Measurements from ENCODE around the gene RNU6-1.

Gene RNU6-1

DNA sequence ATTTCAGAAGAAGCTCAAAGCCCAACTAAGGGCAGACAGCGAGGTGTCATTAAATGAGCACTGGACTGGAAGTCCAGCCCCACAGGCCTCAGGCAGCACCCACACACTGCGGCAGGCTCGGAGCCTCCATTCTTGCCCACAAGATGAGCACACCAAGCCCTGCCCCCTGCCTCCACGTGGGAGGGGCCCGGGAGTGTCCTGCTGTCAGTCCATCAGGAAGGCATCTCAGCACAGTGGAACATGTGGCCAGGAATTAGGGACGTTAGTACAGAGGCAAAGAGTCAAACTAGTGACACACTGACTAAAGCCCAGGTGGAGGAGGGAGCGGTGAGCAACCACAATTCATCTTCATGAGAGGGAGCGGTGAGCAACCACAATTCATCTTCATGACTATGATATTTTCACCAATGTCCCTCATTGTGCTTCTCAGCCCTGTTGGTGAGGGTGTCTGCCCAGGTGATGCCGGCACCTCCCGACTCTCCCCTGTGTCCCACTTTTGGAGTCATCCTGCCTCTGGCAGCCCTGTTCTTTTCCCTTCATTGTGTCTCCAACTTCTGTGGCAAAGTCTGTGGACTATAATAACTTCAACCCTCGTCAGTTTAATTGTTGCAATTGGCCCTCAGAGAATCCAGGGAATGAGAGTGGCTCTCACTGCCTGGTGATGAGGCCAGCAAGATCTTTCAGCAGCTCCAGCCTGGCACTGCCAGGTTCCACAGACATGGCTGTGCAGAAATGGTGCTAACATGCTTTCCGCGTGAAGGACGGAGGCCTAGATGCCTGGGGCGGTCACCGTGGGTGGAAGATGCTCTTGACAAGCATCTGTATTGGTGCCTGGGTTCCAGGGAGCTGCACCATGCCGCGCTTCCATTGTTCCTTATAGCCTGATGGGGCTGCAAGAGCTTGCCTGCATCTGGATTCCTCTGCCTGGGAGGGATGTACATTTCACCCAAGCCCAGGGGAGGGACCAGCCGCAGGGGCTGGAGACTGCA lies 37.6 kb downstream of the RNU6-1 start:
- ATAC-seq, result no peak

DNA sequence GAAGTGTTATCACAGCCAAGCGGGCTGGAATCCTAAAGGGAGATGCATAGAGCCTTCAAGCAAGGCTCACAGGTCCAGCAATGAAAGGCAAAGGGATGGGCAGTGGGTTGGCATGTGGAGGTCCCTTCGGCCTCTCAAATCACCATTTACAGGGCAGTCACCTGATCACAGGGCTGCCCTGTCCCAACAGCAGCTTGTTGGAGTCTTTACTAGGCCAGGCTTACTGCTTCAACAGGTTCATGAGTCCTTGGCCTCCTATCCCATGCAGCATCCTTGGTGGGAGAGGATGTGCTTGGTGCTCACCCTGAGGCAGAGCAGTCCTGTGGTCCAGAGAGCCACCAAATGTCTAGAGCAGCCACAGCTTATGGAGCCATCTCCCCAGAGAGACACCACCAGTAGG lies 38.7 kb downstream of the RNU6-1 start:
- ATAC-seq, result no peak
- TF ChIP-seq RARB (CRISPR knock-in tag; IDR thresholded peaks at IDR 0.05), result no peak

More for the DNA sequence above, 37.6 kb downstream of the RNU6-1 start:
- TF ChIP-seq ESRRG (CRISPR knock-in tag; IDR thresholded peaks at IDR 0.05) (no peak), ZC3H10 (CRISPR knock-in tag; IDR thresholded peaks at IDR 0.05) (no peak), ZFP3 (CRISPR knock-in tag; IDR thresholded peaks at IDR 0.05) (no peak), ZNF70 (CRISPR knock-in tag; IDR thresholded peaks at IDR 0.05) (no peak), ZFP30 (CRISPR knock-in tag; IDR thresholded peaks at IDR 0.05) (no peak), BACH2 (CRISPR knock-in tag; IDR thresholded peaks at IDR 0.05; ENCODE audit: borderline replicate concordance) (no peak), ARNTL (CRISPR knock-in tag; IDR thresholded peaks at IDR 0.05; ENCODE audit: borderline replicate concordance, low read depth) (no peak), GLIS3 (CRISPR knock-in tag; IDR thresholded peaks at IDR 0.05) (no peak), ZNF8 (CRISPR knock-in tag; IDR thresholded peaks at IDR 0.05) (no peak), TCF4 (CRISPR knock-in tag; IDR thresholded peaks at IDR 0.05; ENCODE audit: borderline replicate concordance) (no peak), CSDC2 (CRISPR knock-in tag; IDR thresholded peaks at IDR 0.05) (no peak), SNAI2 (CRISPR knock-in tag; IDR thresholded peaks at IDR 0.05) (no peak), ZNF565 (CRISPR knock-in tag; conservative IDR thresholded peaks at IDR 0.05; ENCODE audit: low read depth) (no peak), ISL1 (CRISPR knock-in tag; IDR thresholded peaks at IDR 0.05) (no peak), OSR1 (CRISPR knock-in tag; IDR thresholded peaks at IDR 0.05) (no peak), PPARA (CRISPR knock-in tag; IDR thresholded peaks at IDR 0.05; ENCODE audit: borderline replicate concordance) (no peak)
- TF ChIP-seq, protein P1, sequence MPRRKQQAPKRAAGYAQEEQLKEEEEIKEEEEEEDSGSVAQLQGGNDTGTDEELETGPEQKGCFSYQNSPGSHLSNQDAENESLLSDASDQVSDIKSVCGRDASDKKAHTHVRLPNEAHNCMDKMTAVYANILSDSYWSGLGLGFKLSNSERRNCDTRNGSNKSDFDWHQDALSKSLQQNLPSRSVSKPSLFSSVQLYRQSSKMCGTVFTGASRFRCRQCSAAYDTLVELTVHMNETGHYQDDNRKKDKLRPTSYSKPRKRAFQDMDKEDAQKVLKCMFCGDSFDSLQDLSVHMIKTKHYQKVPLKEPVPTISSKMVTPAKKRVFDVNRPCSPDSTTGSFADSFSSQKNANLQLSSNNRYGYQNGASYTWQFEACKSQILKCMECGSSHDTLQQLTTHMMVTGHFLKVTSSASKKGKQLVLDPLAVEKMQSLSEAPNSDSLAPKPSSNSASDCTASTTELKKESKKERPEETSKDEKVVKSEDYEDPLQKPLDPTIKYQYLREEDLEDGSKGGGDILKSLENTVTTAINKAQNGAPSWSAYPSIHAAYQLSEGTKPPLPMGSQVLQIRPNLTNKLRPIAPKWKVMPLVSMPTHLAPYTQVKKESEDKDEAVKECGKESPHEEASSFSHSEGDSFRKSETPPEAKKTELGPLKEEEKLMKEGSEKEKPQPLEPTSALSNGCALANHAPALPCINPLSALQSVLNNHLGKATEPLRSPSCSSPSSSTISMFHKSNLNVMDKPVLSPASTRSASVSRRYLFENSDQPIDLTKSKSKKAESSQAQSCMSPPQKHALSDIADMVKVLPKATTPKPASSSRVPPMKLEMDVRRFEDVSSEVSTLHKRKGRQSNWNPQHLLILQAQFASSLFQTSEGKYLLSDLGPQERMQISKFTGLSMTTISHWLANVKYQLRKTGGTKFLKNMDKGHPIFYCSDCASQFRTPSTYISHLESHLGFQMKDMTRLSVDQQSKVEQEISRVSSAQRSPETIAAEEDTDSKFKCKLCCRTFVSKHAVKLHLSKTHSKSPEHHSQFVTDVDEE (CRISPR knock-in tag; IDR thresholded peaks at IDR 0.05), result no peak
- TF ChIP-seq, protein P2, sequence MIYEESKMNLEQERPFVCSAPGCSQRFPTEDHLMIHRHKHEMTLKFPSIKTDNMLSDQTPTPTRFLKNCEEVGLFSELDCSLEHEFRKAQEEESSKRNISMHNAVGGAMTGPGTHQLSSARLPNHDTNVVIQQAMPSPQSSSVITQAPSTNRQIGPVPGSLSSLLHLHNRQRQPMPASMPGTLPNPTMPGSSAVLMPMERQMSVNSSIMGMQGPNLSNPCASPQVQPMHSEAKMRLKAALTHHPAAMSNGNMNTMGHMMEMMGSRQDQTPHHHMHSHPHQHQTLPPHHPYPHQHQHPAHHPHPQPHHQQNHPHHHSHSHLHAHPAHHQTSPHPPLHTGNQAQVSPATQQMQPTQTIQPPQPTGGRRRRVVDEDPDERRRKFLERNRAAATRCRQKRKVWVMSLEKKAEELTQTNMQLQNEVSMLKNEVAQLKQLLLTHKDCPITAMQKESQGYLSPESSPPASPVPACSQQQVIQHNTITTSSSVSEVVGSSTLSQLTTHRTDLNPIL (CRISPR knock-in tag; IDR thresholded peaks at IDR 0.05; ENCODE audit: low read depth), result no peak
- TF ChIP-seq, protein P3, sequence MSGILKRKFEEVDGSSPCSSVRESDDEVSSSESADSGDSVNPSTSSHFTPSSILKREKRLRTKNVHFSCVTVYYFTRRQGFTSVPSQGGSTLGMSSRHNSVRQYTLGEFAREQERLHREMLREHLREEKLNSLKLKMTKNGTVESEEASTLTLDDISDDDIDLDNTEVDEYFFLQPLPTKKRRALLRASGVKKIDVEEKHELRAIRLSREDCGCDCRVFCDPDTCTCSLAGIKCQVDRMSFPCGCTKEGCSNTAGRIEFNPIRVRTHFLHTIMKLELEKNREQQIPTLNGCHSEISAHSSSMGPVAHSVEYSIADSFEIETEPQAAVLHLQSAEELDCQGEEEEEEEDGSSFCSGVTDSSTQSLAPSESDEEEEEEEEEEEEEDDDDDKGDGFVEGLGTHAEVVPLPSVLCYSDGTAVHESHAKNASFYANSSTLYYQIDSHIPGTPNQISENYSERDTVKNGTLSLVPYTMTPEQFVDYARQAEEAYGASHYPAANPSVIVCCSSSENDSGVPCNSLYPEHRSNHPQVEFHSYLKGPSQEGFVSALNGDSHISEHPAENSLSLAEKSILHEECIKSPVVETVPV (CRISPR knock-in tag; IDR thresholded peaks at IDR 0.05), result no peak
- TF ChIP-seq, protein P4, sequence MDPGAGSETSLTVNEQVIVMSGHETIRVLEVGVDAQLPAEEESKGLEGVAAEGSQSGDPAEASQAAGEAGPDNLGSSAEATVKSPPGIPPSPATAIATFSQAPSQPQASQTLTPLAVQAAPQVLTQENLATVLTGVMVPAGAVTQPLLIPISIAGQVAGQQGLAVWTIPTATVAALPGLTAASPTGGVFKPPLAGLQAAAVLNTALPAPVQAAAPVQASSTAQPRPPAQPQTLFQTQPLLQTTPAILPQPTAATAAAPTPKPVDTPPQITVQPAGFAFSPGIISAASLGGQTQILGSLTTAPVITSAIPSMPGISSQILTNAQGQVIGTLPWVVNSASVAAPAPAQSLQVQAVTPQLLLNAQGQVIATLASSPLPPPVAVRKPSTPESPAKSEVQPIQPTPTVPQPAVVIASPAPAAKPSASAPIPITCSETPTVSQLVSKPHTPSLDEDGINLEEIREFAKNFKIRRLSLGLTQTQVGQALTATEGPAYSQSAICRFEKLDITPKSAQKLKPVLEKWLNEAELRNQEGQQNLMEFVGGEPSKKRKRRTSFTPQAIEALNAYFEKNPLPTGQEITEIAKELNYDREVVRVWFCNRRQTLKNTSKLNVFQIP (CRISPR knock-in tag; IDR thresholded peaks at IDR 0.05; ENCODE audit: borderline replicate concordance, low read depth), result no peak

DNA sequence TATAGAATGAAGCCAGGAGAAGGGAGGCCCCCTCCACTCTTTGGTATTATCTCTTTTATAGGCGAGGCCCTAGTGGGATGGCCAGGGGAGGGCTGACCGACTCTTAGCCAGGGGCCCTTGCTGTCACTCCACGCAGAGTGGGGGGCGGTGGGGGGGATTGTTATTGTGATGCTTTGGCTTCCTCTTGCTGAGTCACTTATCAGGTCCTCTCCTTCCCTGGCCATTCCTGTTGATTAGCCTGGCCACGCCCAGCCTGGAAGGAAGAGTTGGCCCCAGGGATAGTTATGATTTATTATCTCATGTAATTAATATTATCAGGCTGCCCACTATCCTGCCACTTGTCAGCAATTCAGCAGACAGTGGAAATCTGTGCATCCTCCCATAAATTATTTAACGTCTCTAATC lies 40.0 kb downstream of the RNU6-1 start:
- ATAC-seq, result no peak
- TF ChIP-seq GLIS3 (CRISPR knock-in tag; IDR thresholded peaks at IDR 0.05) (no peak), CSDC2 (CRISPR knock-in tag; IDR thresholded peaks at IDR 0.05) (no peak), ISL1 (CRISPR knock-in tag; IDR thresholded peaks at IDR 0.05) (no peak), TCF4 (CRISPR knock-in tag; IDR thresholded peaks at IDR 0.05; ENCODE audit: borderline replicate concordance) (no peak), ZNF70 (CRISPR knock-in tag; IDR thresholded peaks at IDR 0.05) (no peak), BACH2 (CRISPR knock-in tag; IDR thresholded peaks at IDR 0.05; ENCODE audit: borderline replicate concordance) (no peak), ZFP3 (CRISPR knock-in tag; IDR thresholded peaks at IDR 0.05) (no peak), ARNTL (CRISPR knock-in tag; IDR thresholded peaks at IDR 0.05; ENCODE audit: borderline replicate concordance, low read depth) (no peak), ZFP30 (CRISPR knock-in tag; IDR thresholded peaks at IDR 0.05) (no peak), RARB (CRISPR knock-in tag; IDR thresholded peaks at IDR 0.05) (no peak), ZNF565 (CRISPR knock-in tag; conservative IDR thresholded peaks at IDR 0.05; ENCODE audit: low read depth) (no peak), OSR1 (CRISPR knock-in tag; IDR thresholded peaks at IDR 0.05) (no peak)
- TF ChIP-seq, protein P5, sequence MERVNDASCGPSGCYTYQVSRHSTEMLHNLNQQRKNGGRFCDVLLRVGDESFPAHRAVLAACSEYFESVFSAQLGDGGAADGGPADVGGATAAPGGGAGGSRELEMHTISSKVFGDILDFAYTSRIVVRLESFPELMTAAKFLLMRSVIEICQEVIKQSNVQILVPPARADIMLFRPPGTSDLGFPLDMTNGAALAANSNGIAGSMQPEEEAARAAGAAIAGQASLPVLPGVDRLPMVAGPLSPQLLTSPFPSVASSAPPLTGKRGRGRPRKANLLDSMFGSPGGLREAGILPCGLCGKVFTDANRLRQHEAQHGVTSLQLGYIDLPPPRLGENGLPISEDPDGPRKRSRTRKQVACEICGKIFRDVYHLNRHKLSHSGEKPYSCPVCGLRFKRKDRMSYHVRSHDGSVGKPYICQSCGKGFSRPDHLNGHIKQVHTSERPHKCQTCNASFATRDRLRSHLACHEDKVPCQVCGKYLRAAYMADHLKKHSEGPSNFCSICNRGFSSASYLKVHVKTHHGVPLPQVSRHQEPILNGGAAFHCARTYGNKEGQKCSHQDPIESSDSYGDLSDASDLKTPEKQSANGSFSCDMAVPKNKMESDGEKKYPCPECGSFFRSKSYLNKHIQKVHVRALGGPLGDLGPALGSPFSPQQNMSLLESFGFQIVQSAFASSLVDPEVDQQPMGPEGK (CRISPR knock-in tag; IDR thresholded peaks at IDR 0.05; ENCODE audit: borderline replicate concordance), result no peak
- TF ChIP-seq, protein P2 (CRISPR knock-in tag; IDR thresholded peaks at IDR 0.05; ENCODE audit: low read depth), result no peak
- TF ChIP-seq, protein P1 (CRISPR knock-in tag; IDR thresholded peaks at IDR 0.05), result no peak
